Gastrocnemius medialis (tissue), 4 donors: Measurements from ENCODE around the gene ERGIC3. TPM values are rescaled to one million over a fixed set of nuclear protein-coding genes. Genes with fewer than 3 reads are reported as not detected.

Experiments
- ATAC-seq, 2 donors: fragments of 150-250 bp; one replicate each; pipeline ENCODE4 v1.9.1; 2016
- DNase-seq, 2 donors: peaks; one replicate each; pipeline ENCODE4 v3.0.0-alpha.2; 2019
- H3K27ac ChIP-seq, 4 donors: fragments of 200-600 bp; sonication (generic); 1 replicate in 1 of 4; 2 replicates in 3 of 4; pipeline ENCODE4 v1.5.1; 2016 to 2018; ENCODE audit warnings: mild to moderate bottlenecking in 2 of 4, moderate library complexity in 1 of 4
- H3K27me3 ChIP-seq, 3 donors: fragments of 200-600 bp; sonication (generic) in 2 of 3; 1 replicate in 1 of 3; 2 replicates in 2 of 3; pipeline versions ENCODE4 v1.5.1 to v1.6.0; 2016 to 2019; ENCODE audit warnings: mild to moderate bottlenecking in 1 of 3, moderate library complexity in 1 of 3
- H3K36me3 ChIP-seq, 2 donors: fragments of 200-600 bp; sonication (generic) in 1 of 2; one replicate each; pipeline ENCODE4 v1.5.1; 2017 to 2018
- H3K4me1 ChIP-seq, 2 donors: fragments of 200-600 bp; sonication (generic) in 1 of 2; one replicate each; pipeline ENCODE4 v1.5.1; 2016 to 2017; ENCODE audit warnings: mild to moderate bottlenecking in 2 of 2
- H3K4me3 ChIP-seq, 4 donors: fragments of 200-600 bp; sonication (generic) in 3 of 4; 1 replicate in 1 of 4; 2 replicates in 3 of 4; pipeline ENCODE4 v1.5.1; 2016 to 2019; ENCODE audit warnings: mild to moderate bottlenecking in 2 of 4
- H3K9me3 ChIP-seq, 3 donors: fragments of 200-600 bp; sonication (generic) in 2 of 3; 1 replicate in 1 of 3; 2 replicates in 2 of 3; pipeline ENCODE4 v1.5.1; 2016 to 2019
- CTCF ChIP-seq, 5 experiments: fragments of 450-650 bp in 3 of 5; fragments of 200-600 bp in 2 of 5; sonication (generic) in 2 of 5; IDR thresholded peaks in 4 of 5; conservative IDR thresholded peaks in 1 of 5; 1 replicate in 4 of 5; 2 replicates in 1 of 5; pipeline ENCODE4 v1.5.1; 2016 to 2019; ENCODE audit warnings: antibody characterized with exemption in 5 of 5, mild to moderate bottlenecking in 3 of 5, moderate library complexity in 3 of 5
- POLR2A ChIP-seq, 2 donors: fragments of 450-650 bp; IDR thresholded peaks; one replicate each; pipeline ENCODE4 v1.6.1; 2017; ENCODE audit warnings: antibody characterized with exemption in 2 of 2, mild to moderate bottlenecking in 2 of 2, moderate library complexity in 2 of 2
- in situ Hi-C, 4 donors: fragments of 200-750 bp; cut with MboI; loops; one replicate each; pipeline versions ENCODE4 v1.15.0 to v1.8.0; 2017; ENCODE audit warnings: low sequenced_read_pairs in 4 of 4
- intact Hi-C: fragments of 100-400 bp; cut with DNase I; formaldehyde crosslinking; loops from one replicate; pipeline ENCODE4 v1.15.1; 2023; ENCODE audit warnings: low total_unique reads
- total RNA-seq, 4 donors: library from RNA; depleted of rRNA; stranded (reverse); fragments of >200 nt; gene quantifications; one replicate each; pipeline versions ENCODE4 v1.1.0 to v1.2.3, GENCODE V29; 2016

The ERGIC3 gene
- total RNA-seq, 4 donors from 2014 or later, result 82.5 to 91.0 (median 89.2) TPM

- Histone ChIP-seq H3K9me3 (no peaks in the 10 kb centered on the region), H3K27ac (no peak overlapping the region), H3K4me3 (no peak overlapping the region), H3K36me3 (no peaks in the 10 kb centered on the region), H3K4me1 (no peaks in the 10 kb centered on the region), H3K27me3 (no peaks in the 10 kb centered on the region)
- in situ Hi-C loops (no loop called here), intact Hi-C loops (no loop called here)
- no peak for ATAC-seq
- no peak for DNase-seq
- no peak for TF ChIP-seq POLR2A (IDR thresholded peaks at IDR 0.05)
- TF ChIP-seq CTCF (IDR thresholded peaks at IDR 0.05 in 4 of 5, conservative IDR thresholded peaks at IDR 0.05 in 1 of 5), result no peak
These were observed 26.8 kb downstream of the ERGIC3 start for GRCh38 chr20:35568645-35569044.

DNA sequence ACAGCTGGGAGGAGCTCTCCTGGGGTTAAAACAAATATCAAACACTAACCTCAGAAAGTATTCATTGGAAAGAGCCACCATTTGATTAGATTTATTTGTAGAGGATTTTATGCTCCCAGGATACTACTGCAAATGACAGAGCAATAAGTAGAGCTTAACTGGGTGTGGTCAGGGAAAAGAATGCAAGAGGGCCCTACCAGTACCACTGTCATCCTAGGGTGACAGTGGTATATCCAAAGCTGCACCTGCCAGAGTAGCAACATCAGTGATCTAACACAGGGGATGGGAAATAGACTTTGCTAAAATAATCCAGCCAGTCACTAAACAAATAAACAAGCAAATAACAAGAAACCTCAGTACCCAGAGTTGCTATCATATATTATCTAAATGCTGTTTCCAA is 29.7 kb downstream of the ERGIC3 start:
- Histone ChIP-seq H3K27ac (no peak overlapping the region), H3K27me3 (no peaks in the 10 kb centered on the region), H3K4me3 (no peak overlapping the region), H3K4me1 (no peaks in the 10 kb centered on the region), H3K36me3 (no peaks in the 10 kb centered on the region), H3K9me3 (no peaks in the 10 kb centered on the region)
- intact Hi-C loops (no loop called here), in situ Hi-C loops (no loop called here)
- no peak for ATAC-seq
- TF ChIP-seq CTCF (IDR thresholded peaks at IDR 0.05 in 4 of 5, conservative IDR thresholded peaks at IDR 0.05 in 1 of 5) (no peak), POLR2A (IDR thresholded peaks at IDR 0.05) (no peak)
- no peak for DNase-seq

DNA sequence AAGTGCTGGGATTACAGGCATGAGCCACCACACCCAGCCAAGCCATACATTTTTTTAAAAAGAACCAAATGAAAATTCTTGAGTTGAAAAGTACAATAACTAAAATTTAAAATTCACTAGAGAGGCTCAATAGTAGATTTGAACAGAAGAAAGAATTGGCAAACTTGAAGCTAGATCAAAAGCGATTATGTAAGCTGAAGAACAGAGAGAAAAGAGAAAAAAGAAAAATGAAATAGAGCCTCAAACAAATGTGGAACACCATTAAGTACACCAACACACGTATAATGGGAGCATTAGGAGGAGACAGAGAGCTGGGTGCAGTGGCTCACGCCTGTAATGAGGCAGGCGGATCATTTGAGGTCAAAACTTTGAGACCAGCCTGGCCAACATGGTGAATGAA is 31.0 kb downstream of the ERGIC3 start:
- H3K27ac ChIP-seq, result no peak overlapping the region
- in situ Hi-C loops, result no loop called here
- intact Hi-C loops, result no loop called here

DNA sequence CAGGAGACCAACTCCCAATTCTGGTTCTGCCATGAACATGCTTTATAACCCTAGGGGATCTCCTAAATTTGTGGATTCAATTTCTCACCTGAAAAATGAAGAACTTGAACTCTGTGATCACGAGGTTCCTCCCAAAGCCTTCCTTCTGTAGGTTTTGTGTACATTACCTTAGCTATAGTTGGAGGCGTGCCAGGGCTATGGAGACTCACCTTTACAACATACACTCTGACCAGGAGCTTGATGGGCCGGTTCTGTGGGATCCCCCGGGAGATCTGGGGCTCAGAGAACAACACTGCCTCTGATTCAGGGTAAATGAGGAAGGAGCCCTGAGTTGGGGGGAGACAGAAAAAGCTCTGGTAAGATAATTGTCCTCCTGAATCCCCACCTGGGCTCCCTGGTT is 34.1 kb downstream of the ERGIC3 start:
- intact Hi-C loops, result no loop called here
- H3K27me3 ChIP-seq, result no peaks in the 10 kb centered on the region
- no peak overlapping the region for H3K4me3 ChIP-seq
- H3K27ac ChIP-seq, result no peak overlapping the region
- H3K4me1 ChIP-seq, result no peaks in the 10 kb centered on the region
- ATAC-seq (no peak), DNase-seq (no peak)
- no peaks in the 10 kb centered on the region for H3K9me3 ChIP-seq
- no peak for TF ChIP-seq POLR2A (IDR thresholded peaks at IDR 0.05)
- TF ChIP-seq CTCF (IDR thresholded peaks at IDR 0.05 in 4 of 5, conservative IDR thresholded peaks at IDR 0.05 in 1 of 5), result no peak
- H3K36me3 ChIP-seq, result no peaks in the 10 kb centered on the region
- in situ Hi-C loops, result no loop called here

More for the DNA sequence above, 31.0 kb downstream of the ERGIC3 start:
- TF ChIP-seq POLR2A (IDR thresholded peaks at IDR 0.05), result no peak
- no peak for TF ChIP-seq CTCF (IDR thresholded peaks at IDR 0.05 in 4 of 5, conservative IDR thresholded peaks at IDR 0.05 in 1 of 5)
- no peak for ATAC-seq
- H3K4me1 ChIP-seq, result no peaks in the 10 kb centered on the region
- H3K27me3 ChIP-seq, result no peaks in the 10 kb centered on the region
- no peak overlapping the region for H3K4me3 ChIP-seq
- H3K36me3 ChIP-seq, result no peaks in the 10 kb centered on the region
- DNase-seq, result no peak
- no peaks in the 10 kb centered on the region for H3K9me3 ChIP-seq

- no peak for TF ChIP-seq POLR2A (IDR thresholded peaks at IDR 0.05)
- TF ChIP-seq CTCF (IDR thresholded peaks at IDR 0.05 in 4 of 5, conservative IDR thresholded peaks at IDR 0.05 in 1 of 5), result no peak
- intact Hi-C loops (no loop called here), in situ Hi-C loops (no loop called here)
- H3K4me3 ChIP-seq, result no peak overlapping the region
- H3K36me3 ChIP-seq, result no peaks in the 10 kb centered on the region
- no peak overlapping the region for H3K27ac ChIP-seq
- no peak for DNase-seq
- H3K9me3 ChIP-seq, result no peaks in the 10 kb centered on the region
- no peaks in the 10 kb centered on the region for H3K27me3 ChIP-seq
- H3K4me1 ChIP-seq, result no peaks in the 10 kb centered on the region
- ATAC-seq, result no peak
These were observed 34.9 kb downstream of the ERGIC3 start for GRCh38 chr20:35576816-35577215.
